H1 (cell line): ENCODE data around the gene PDP2. TPM values are rescaled to one million over a fixed set of nuclear protein-coding genes. Genes with fewer than 3 reads are reported as not detected.

Experiments used
- CTCF ChIA-PET: fragments of 300-600 bp; sonication (Branson Sonifier 250); formaldehyde crosslinking; loops from one replicate; lab custom pipeline; 2021; ENCODE audit not compliant: partially characterized antibody; lab: Charles Lee
- POLR2A ChIA-PET: fragments of 300-600 bp; sonication (Branson Sonifier 250); formaldehyde crosslinking; loops from one replicate; lab custom pipeline; 2021; ENCODE audit warnings: inconsistent platforms; ENCODE audit not compliant: partially characterized antibody; lab: Charles Lee
- DNase-seq, 2 experiments: peaks; one replicate each; pipeline versions ENCODE4 v3.0.0 to v3.0.0-alpha.2; 2010 to 2022; ENCODE audit warnings: low spot score in 2 of 2, low read depth in 1 of 2, mixed read lengths in 1 of 2
- FAIRE-seq: peaks from 2 replicates; lab custom pipeline; 2011; peaks lifted over from hg19 to GRCh38; lab: Jason Lieb, UNC
- H2AFZ ChIP-seq: 2 replicates; pipeline ENCODE4 v1.8.1; 2012; ENCODE audit warnings: low read length, inconsistent platforms
- H2AK5ac ChIP-seq: 2 replicates; pipeline ENCODE4 v1.6.1; 2013; ENCODE audit warnings: low read depth, low read length
- H2BK120ac ChIP-seq: replicated peaks from 2 replicates; pipeline ENCODE3; 2013; ENCODE audit warnings: low read depth, low read length, inconsistent platforms
- H2BK12ac ChIP-seq: 2 replicates; pipeline ENCODE4 v1.6.1; 2013; ENCODE audit warnings: low read depth, low read length
- H2BK15ac ChIP-seq: 2 replicates; pipeline ENCODE4 v1.6.1; 2013; ENCODE audit warnings: low read length
- H2BK20ac ChIP-seq: 2 replicates; pipeline ENCODE4 v1.6.1; 2013; ENCODE audit warnings: low read length
- H2BK5ac ChIP-seq: 2 replicates; pipeline ENCODE4 v1.6.1; 2013; ENCODE audit warnings: low read depth, low read length
- H3K14ac ChIP-seq: 2 replicates; pipeline ENCODE4 v1.6.1; 2013; ENCODE audit warnings: inconsistent platforms; ENCODE audit not compliant: insufficient read length
- H3K18ac ChIP-seq: 2 replicates; pipeline ENCODE4 v1.6.1; 2013; ENCODE audit warnings: low read length; ENCODE audit errors: extremely low read depth
- H3K23ac ChIP-seq: 2 replicates; pipeline ENCODE4 v1.6.1; 2013; ENCODE audit warnings: inconsistent platforms; ENCODE audit not compliant: insufficient read length
- H3K23me2 ChIP-seq: 2 replicates; pipeline ENCODE4 v1.6.1; 2013; ENCODE audit warnings: low read depth, low read length
- H3K27ac ChIP-seq: 2 replicates; pipeline ENCODE4 v1.6.1; 2011; ENCODE audit warnings: low read depth, low read length, inconsistent platforms
- H3K27me3 ChIP-seq, 4 experiments: replicated peaks in 1 of 4; 1 replicate in 1 of 4; 2 replicates in 3 of 4; pipeline versions ENCODE4 v1.6.1 to v1.8.1; 2011 to 2013; ENCODE audit warnings: low read length in 3 of 4, mild to moderate bottlenecking in 3 of 4, inconsistent platforms in 2 of 4, mixed read lengths in 2 of 4, moderate library complexity in 1 of 4; ENCODE audit not compliant: control insufficient read depth in 3 of 4, insufficient read depth in 3 of 4; ENCODE audit errors: extremely low read depth in 1 of 4
- H3K36me3 ChIP-seq, 4 experiments: 2 replicates each; pipeline versions ENCODE4 v1.6.1 to v1.8.1; 2011 to 2013; ENCODE audit warnings: mild to moderate bottlenecking in 4 of 4, low read length in 3 of 4, moderate library complexity in 2 of 4, control low read depth in 1 of 4, inconsistent platforms in 1 of 4; ENCODE audit not compliant: insufficient read depth in 4 of 4, control insufficient read depth in 2 of 4
- H3K4ac ChIP-seq: replicated peaks from 2 replicates; pipeline ENCODE3; 2013; ENCODE audit warnings: low read length, low read depth, mixed read lengths, inconsistent platforms; ENCODE audit not compliant: insufficient read length
- H3K4me1 ChIP-seq, 4 experiments: replicated peaks in 1 of 4; 1 replicate in 1 of 4; 2 replicates in 3 of 4; pipeline versions ENCODE4 v1.6.1 to v1.8.1; 2011 to 2013; ENCODE audit warnings: low read length in 3 of 4, inconsistent platforms in 2 of 4, mixed read lengths in 1 of 4; ENCODE audit not compliant: insufficient read depth in 4 of 4, control insufficient read depth in 3 of 4
- H3K4me2 ChIP-seq, 2 experiments: 2 replicates each; pipeline versions ENCODE4 v1.6.1 to v1.8.1; 2011 to 2013; ENCODE audit warnings: low read depth in 2 of 2, low read length in 2 of 2, control low read depth in 1 of 2, inconsistent platforms in 1 of 2, mild to moderate bottlenecking in 1 of 2; ENCODE audit not compliant: insufficient read depth in 1 of 2
- H3K4me3 ChIP-seq, 4 experiments: fragments of 200-600, 300-600 bp in 1 of 4; sonication (generic), shearing (Covaris generic), sonication (Bioruptor Twin) in 1 of 4; 2 replicates each; pipeline versions ENCODE4 v1.5.1 to v1.8.1; 2011 to 2016; ENCODE audit warnings: low read length in 4 of 4, low read depth in 3 of 4, control low read depth in 2 of 4, inconsistent platforms in 2 of 4, mild to moderate bottlenecking in 2 of 4, mixed read lengths in 1 of 4, moderate library complexity in 1 of 4; ENCODE audit not compliant: insufficient read depth in 2 of 4; ENCODE audit errors: extremely low read depth in 1 of 4
- H3K56ac ChIP-seq: replicated peaks from 2 replicates; pipeline ENCODE3; 2013; ENCODE audit warnings: low read depth, mild to moderate bottlenecking, mixed read lengths, low read length, inconsistent platforms; ENCODE audit not compliant: insufficient read length
- H3K79me1 ChIP-seq: 2 replicates; pipeline ENCODE4 v1.6.1; 2013; ENCODE audit warnings: low read depth, low read length, control low read depth
- H3K79me2 ChIP-seq, 2 experiments: 2 replicates each; pipeline versions ENCODE4 v1.6.1 to v1.8.1; 2012 to 2013; ENCODE audit warnings: low read length in 2 of 2, mild to moderate bottlenecking in 2 of 2, inconsistent platforms in 1 of 2; ENCODE audit not compliant: insufficient read depth in 2 of 2, control insufficient read depth in 1 of 2
- H3K9ac ChIP-seq, 4 experiments: replicated peaks in 1 of 4; 1 replicate in 1 of 4; 2 replicates in 3 of 4; pipeline versions ENCODE4 v1.6.1 to v1.8.1; 2011 to 2013; ENCODE audit warnings: low read depth in 3 of 4, low read length in 3 of 4, control low read depth in 2 of 4, mild to moderate bottlenecking in 2 of 4, moderate library complexity in 2 of 4, inconsistent platforms in 1 of 4; ENCODE audit errors: extremely low read depth in 1 of 4
- H3K9me3 ChIP-seq, 2 experiments: 2 replicates each; pipeline versions ENCODE4 v1.6.1 to v1.8.1; 2012 to 2013; ENCODE audit warnings: mild to moderate bottlenecking in 2 of 2, moderate library complexity in 2 of 2, control low read depth in 1 of 2, inconsistent platforms in 1 of 2, low read depth in 1 of 2, low read length in 1 of 2, mixed read lengths in 1 of 2; ENCODE audit not compliant: insufficient read depth in 2 of 2
- H4K20me1 ChIP-seq, 2 experiments: replicated peaks in 1 of 2; 2 replicates each; pipeline versions ENCODE3 to v1.8.1; 2011 to 2013; ENCODE audit warnings: inconsistent platforms in 2 of 2, low read length in 2 of 2, mild to moderate bottlenecking in 1 of 2; ENCODE audit not compliant: insufficient read depth in 2 of 2, control insufficient read depth in 1 of 2
- H4K5ac ChIP-seq: 2 replicates; pipeline ENCODE4 v1.6.1; 2013; ENCODE audit warnings: low read length, low read depth, mixed read lengths, inconsistent platforms; ENCODE audit not compliant: insufficient read length
- H4K8ac ChIP-seq: 2 replicates; pipeline ENCODE4 v1.8.0; 2013; ENCODE audit warnings: mild to moderate bottlenecking, moderate library complexity, low read length, inconsistent platforms; ENCODE audit not compliant: insufficient read depth; ENCODE audit errors: extremely low read depth
- H4K91ac ChIP-seq: replicated peaks from 2 replicates; pipeline ENCODE3; 2013; ENCODE audit warnings: low read length, mixed read lengths, inconsistent platforms; ENCODE audit not compliant: insufficient read length
- SIX5 ChIP-seq: IDR thresholded peaks from 2 replicates; pipeline ENCODE4 v1.6.1; 2011; ENCODE audit warnings: mild to moderate bottlenecking, low read depth, low read length
- WGBS, 2 experiments: shearing (Covaris generic) in 1 of 2; methylation state at CpG; one replicate each; pipeline versions ENCODE4 v1.1.6 to v1.1.7; 2013 to 2015; ENCODE audit warnings: low lambda C conversion rate in 2 of 2, mixed read lengths in 2 of 2, inconsistent platforms in 1 of 2, low coverage in 1 of 2, missing lambda C conversion rate in 1 of 2; ENCODE audit not compliant: insufficient replicate concordance in 2 of 2, insufficient coverage in 1 of 2, insufficient read length in 1 of 2; ENCODE audit errors: extremely low coverage in 1 of 2, missing lambda C conversion rate in 1 of 2; 5-methylcytosine and 5-hydroxymethylcytosine counted together
- polyA plus RNA-seq, 7 experiments: library from polyadenylated mRNA; depleted of rRNA in 3 of 7; stranded (reverse) in 5 of 7; unstranded in 2 of 7; fragments of >200 nt in 5 of 7; fragments of 200-250 nt in 2 of 7; gene quantifications; 1 replicate in 5 of 7; 2 replicates in 1 of 7; 4 replicates in 1 of 7; pipeline versions ENCODE4 v1.2.1 to v1.2.3, GENCODE V29; 2011 to 2013; ENCODE audit warnings: missing spikeins in 2 of 7, mixed read lengths in 2 of 7
- total RNA-seq: library from RNA; stranded (reverse); fragmentation: NEBNext Ultra II Directional; extraction: Animal tissue kit (Norgen Biotek cat#: 25700); gene quantifications from 2 replicates; pipeline ENCODE4 v1.2.1, GENCODE V29; 2021

The PDP2 gene
- total and polyA plus RNA-seq, 2 of the 8 experiments (the other 6 are each of a cell fraction or from before 2014, with no cell fraction given): 11.7 to 36.5 TPM

DNA sequence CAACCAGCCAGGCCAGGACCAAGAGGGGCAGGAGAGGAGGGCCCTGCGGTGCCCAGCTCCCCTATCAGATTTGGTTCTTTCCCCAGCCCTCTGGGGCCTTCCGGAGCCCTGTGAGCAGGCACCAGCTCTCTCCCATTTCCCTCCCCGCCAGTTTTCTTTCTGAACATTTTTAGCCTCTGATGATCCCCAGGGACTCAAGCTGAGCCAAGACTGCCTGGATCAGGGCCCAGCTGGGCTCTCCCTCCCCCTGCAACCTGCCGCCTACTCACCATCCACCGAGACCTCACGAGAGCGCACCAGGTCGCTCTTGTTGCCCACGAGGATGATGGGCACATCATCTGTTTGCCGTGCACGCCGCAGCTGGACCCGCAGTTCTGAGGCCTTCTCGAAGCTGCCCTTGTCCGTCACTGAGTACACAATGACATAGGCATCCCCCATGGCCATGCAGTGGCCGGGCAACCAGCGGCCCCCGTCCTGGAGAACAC is 43.0 kb downstream of the PDP2 start:
- H3K23ac ChIP-seq: no peak overlapping the region
- H4K91ac ChIP-seq: no peak overlapping the region
- no peak overlapping the region for H2BK120ac ChIP-seq
- no peaks in the 10 kb centered on the region for H3K79me2 ChIP-seq
- ChIA-PET CTCF (interaction anchor here (0.9 to 27.5 kb wide), 2 partner anchors 24 to 50 kb away, joined by 3 to 1009 read pairs; partner anchors contain the start of genes CDH16 and PDP2), POLR2A (interaction anchor here (0.6 kb wide), 1 partner anchor 82 kb away, joined by 3 read pairs; no protein-coding TSS in a partner anchor)
- H2AFZ ChIP-seq: no peak overlapping the region
- no peak overlapping the region for H4K5ac ChIP-seq
- peaks cover 2% of the 10 kb centered on the region; the same call in 1 of the 2 replicates for H3K79me1 ChIP-seq
- no peak for DNase-seq
- no peak overlapping the region for H3K4me2 ChIP-seq
- no peak overlapping the region for H3K18ac ChIP-seq
- FAIRE-seq: no peak
- H3K9ac ChIP-seq: no peak overlapping the region
- H3K56ac ChIP-seq: no peak overlapping the region
- no peak overlapping the region for H3K4me3 ChIP-seq
- no peaks in the 10 kb centered on the region for H3K36me3 ChIP-seq
- H2BK12ac ChIP-seq: no peak overlapping the region
- H4K8ac ChIP-seq: no peak overlapping the region
- TF ChIP-seq SIX5: no peak
- H2BK15ac ChIP-seq: no peak overlapping the region
- H3K27me3 ChIP-seq: peaks cover 14 to 46% (median 37%) of the 10 kb centered on the region in 4 experiments; a peak in 6 of 7 replicates
- H3K27ac ChIP-seq: no peak overlapping the region
- no peak overlapping the region for H2AK5ac ChIP-seq
- no peak overlapping the region for H2BK5ac ChIP-seq
- H3K23me2 ChIP-seq: peaks cover 4% of the 10 kb centered on the region; the same call in 1 of the 2 replicates
- H3K4ac ChIP-seq: no peak overlapping the region
- H3K4me1 ChIP-seq: peaks cover 0 to 8% (median under 1%) of the 10 kb centered on the region in 4 experiments; a peak in 4 of 7 replicates
- H3K14ac ChIP-seq: no peak overlapping the region
- H4K20me1 ChIP-seq: no peaks in the 10 kb centered on the region
- no peaks in the 10 kb centered on the region for H3K9me3 ChIP-seq
- no peak overlapping the region for H2BK20ac ChIP-seq
- WGBS, 2 experiments: 89% methylated on average over 17 of the region's 18 CpGs; no CpG with 5 or more reads in 1 of the 2 experiments
